Astrocyte of the cerebellum (primary cell): ENCODE data around the gene C1orf87.

Source experiments
- DNase-seq: peaks from one replicate; pipeline ENCODE4 v3.0.0-alpha.2; 2011; ENCODE audit warnings: low read depth
- H3K4me3 ChIP-seq: 2 replicates; pipeline ENCODE4 v1.5.1; 2011; ENCODE audit warnings: mild to moderate bottlenecking, low read depth, low read length, moderate library complexity
- CTCF ChIP-seq: IDR thresholded peaks from 2 replicates; pipeline ENCODE4 v1.5.1; 2012; ENCODE audit warnings: low read length, low read depth, moderate library complexity, mild to moderate bottlenecking; ENCODE audit errors: missing control alignments
- in situ Hi-C: cut with HindIII; loops from 2 replicates; pipeline ENCODE4 v1.10.0; 2017; ENCODE audit warnings: low sequenced_read_pairs

The C1orf87 gene

GRCh38 chr1:59952065-59952464 lies 121.5 kb downstream of the C1orf87 start:
- DNase-seq, result no peak
- TF ChIP-seq CTCF, result no peak
- in situ Hi-C loops, result no loop called here

DNA sequence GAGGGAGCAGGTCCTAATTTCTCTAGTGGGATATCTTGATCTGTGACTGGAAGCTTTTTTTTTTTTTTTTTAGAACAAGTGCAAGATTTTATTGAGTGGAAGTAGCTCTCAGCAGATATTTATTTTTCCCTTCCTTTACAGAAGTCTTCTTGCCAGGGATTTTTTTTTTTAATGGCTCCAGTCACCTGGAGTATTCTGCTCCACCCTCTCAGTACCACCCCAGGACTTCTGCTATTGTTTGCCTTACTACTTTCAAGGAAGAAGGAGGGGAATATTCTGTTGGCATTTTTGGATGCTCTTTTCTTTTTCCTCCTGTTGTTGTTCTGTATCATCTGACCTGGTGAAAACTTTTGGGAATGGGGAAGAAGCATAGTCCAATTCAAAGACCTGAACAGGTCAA lies 123.9 kb downstream of the C1orf87 start:
- H3K4me3 ChIP-seq, result no peak overlapping the region
- in situ Hi-C loops, result no loop called here
- no peak for TF ChIP-seq CTCF
- no peak for DNase-seq

More at GRCh38 chr1:59952065-59952464, 121.5 kb downstream of the C1orf87 start:
- no peak overlapping the region for H3K4me3 ChIP-seq

GRCh38 chr1:59948990-59949389 lies 124.6 kb downstream of the C1orf87 start:
- H3K4me3 ChIP-seq, result no peak overlapping the region
- no peak for DNase-seq
- in situ Hi-C loops, result no loop called here
- TF ChIP-seq CTCF, result no peak

- H3K4me3 ChIP-seq, result no peak overlapping the region
- peak; percentile 47 for DNase-seq
- peak; percentile 96 for TF ChIP-seq CTCF
- in situ Hi-C loops, result no loop called here
Observed at GRCh38 chr1:59947047-59947938, 126.3 kb downstream of the C1orf87 start.

DNA sequence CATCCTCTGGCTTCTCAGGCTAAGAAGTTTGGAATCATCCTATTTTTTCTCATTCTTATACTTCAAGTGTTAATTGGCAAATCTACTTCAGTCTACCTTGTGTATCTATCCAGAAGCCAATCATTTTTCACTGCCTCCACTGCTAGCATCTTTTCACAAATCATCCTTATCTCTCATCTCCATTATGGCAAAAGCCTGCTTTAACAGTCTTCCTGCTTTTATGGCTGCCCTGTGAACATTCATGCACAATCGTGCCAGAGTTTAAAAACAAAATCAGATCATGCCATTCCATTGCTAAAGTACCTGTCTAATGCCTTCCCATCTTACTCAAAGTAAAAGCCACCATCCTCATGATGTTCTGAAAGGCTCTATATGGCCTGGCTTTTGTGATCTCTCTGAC lies 127.8 kb downstream of the C1orf87 start:
- no peak for TF ChIP-seq CTCF
- no peak overlapping the region for H3K4me3 ChIP-seq
- DNase-seq, result no peak
- in situ Hi-C loops, result no loop called here
